GM12873 (cell line): ENCODE results near the gene RNF213.

Experiments
- CTCF ChIP-seq: IDR thresholded peaks from 2 replicates; pipeline ENCODE4 v1.5.1; 2012; ENCODE audit warnings: low read depth, mild to moderate bottlenecking, moderate library complexity, low read length, control low read depth; ENCODE audit not compliant: insufficient read depth; ENCODE audit errors: missing control alignments

The RNF213 gene

GRCh38 chr17:80367503-80367902 lies 106.9 kb downstream of the RNF213 start:
- TF ChIP-seq CTCF = no peak

- no peak for TF ChIP-seq CTCF
Measured at GRCh38 chr17:80371196-80371595, 110.5 kb downstream of the RNF213 start.

GRCh38 chr17:80372456-80372855 lies 111.8 kb downstream of the RNF213 start:
- TF ChIP-seq CTCF = no peak

- TF ChIP-seq CTCF = no peak
Measured at GRCh38 chr17:80372922-80373570, 112.4 kb downstream of the RNF213 start.

GRCh38 chr17:80374039-80374731 lies 113.5 kb downstream of the RNF213 start:
- TF ChIP-seq CTCF = no peak

GRCh38 chr17:80374732-80375585 lies 114.3 kb downstream of the RNF213 start:
- TF ChIP-seq CTCF = no peak

GRCh38 chr17:80376531-80376930 lies 115.9 kb downstream of the RNF213 start:
- no peak for TF ChIP-seq CTCF
